Stimulated activated CD4-positive, alpha-beta T cell treated with anti-CD3 and anti-CD28 coated beads, Interleukin-2, amount 100 ng/mL, for 4 hours (primary cell): Measurements from ENCODE around the gene SOD1.
"Not testable (repeated sequence)": the region's sequence is repeated elsewhere in the genome, so short reads cannot be mapped to it uniquely, and the experiment has no call there.

Source experiments
- DNase-seq: peaks from one replicate; pipeline ENCODE4 v3.0.0-alpha.2; 2020; ENCODE audit warnings: low read depth

Gene SOD1

GRCh38 chr21:31659536-31660258 is at the start of gene SOD1:
Gene SOD1 (plus strand): TSS chr21:31659693. CDS start chr21:31659770, 77 bp downstream.
- DNase-seq = peak; percentile 96

- DNase-seq = no peak
Measured at GRCh38 chr21:31611445-31611844, 48.0 kb upstream of the SOD1 start.

- DNase-seq = no peak
Measured at GRCh38 chr21:31612894-31613785, 46.4 kb upstream of the SOD1 start.

- no peak for DNase-seq
Measured at GRCh38 chr21:31614705-31615104, 44.8 kb upstream of the SOD1 start.

GRCh38 chr21:31616216-31616615 is 43.3 kb upstream of the SOD1 start:
- DNase-seq = no peak

GRCh38 chr21:31618696-31619430 is 40.6 kb upstream of the SOD1 start:
- DNase-seq = no peak

GRCh38 chr21:31622397-31622796 is 37.1 kb upstream of the SOD1 start:
- no peak for DNase-seq

GRCh38 chr21:31623664-31624063 is 35.8 kb upstream of the SOD1 start:
- DNase-seq = no peak

GRCh38 chr21:31624181-31624580 is 35.3 kb upstream of the SOD1 start:
- no peak for DNase-seq

- DNase-seq = no peak
Measured at GRCh38 chr21:31624961-31625491, 34.5 kb upstream of the SOD1 start.

- DNase-seq = no peak
Measured at GRCh38 chr21:31629972-31630711, 29.4 kb upstream of the SOD1 start.

GRCh38 chr21:31631881-31632280 is 27.6 kb upstream of the SOD1 start:
- not testable (repeated sequence) for DNase-seq

GRCh38 chr21:31634993-31635392 is 24.5 kb upstream of the SOD1 start:
- DNase-seq = no peak

GRCh38 chr21:31636874-31637273 is 22.6 kb upstream of the SOD1 start:
- DNase-seq = no peak

- no peak for DNase-seq
Measured at GRCh38 chr21:31641416-31641922, 18.0 kb upstream of the SOD1 start.

GRCh38 chr21:31644643-31645042 is 14.8 kb upstream of the SOD1 start:
- no peak for DNase-seq

GRCh38 chr21:31647650-31648049 is 11.8 kb upstream of the SOD1 start:
- no peak for DNase-seq

GRCh38 chr21:31650930-31651329 is 8.6 kb upstream of the SOD1 start:
- DNase-seq = no peak

- not testable (repeated sequence) for DNase-seq
Measured at GRCh38 chr21:31651491-31651890, 8.0 kb upstream of the SOD1 start.

GRCh38 chr21:31654340-31654739 is 5.2 kb upstream of the SOD1 start:
- no peak for DNase-seq
